OCI-LY7 (cell line): ENCODE results near the gene LHX5.

Source experiments
- CTCF ChIP-seq: fragments of 200-600 bp; sonication (generic); conservative IDR thresholded peaks from 2 replicates; pipeline ENCODE4 v1.5.1; 2014; ENCODE audit warnings: mild to moderate bottlenecking, antibody characterized with exemption, low read length, moderate library complexity, mixed read lengths
- EZH2phosphoT487 ChIP-seq: fragments of 200-600 bp; sonication (generic); IDR thresholded peaks from 2 replicates; pipeline ENCODE4 v1.6.1; 2018; ENCODE audit warnings: low read depth, borderline replicate concordance, mild to moderate bottlenecking, mixed run types, antibody characterized with exemption, low read length, moderate library complexity, mixed read lengths

GRCh38 chr12:113500782-113501311 is 29.2 kb upstream of the LHX5 start:
- no peak for TF ChIP-seq CTCF
- TF ChIP-seq EZH2phosphoT487 = no peak
